ENCODE data around the gene PUDP.

- TF ChIP-seq CTCF (IDR thresholded peaks at IDR 0.05 in 8 of 11, conservative IDR thresholded peaks at IDR 0.05 in 3 of 11), result no peak
- TF ChIP-seq POLR2AphosphoS5 (IDR thresholded peaks at IDR 0.05), result no peak
- no peak for TF ChIP-seq POLR2A (IDR thresholded peaks at IDR 0.05)
Observed at GRCh38 chrX:7149411-7149810, 1.5 kb upstream of the PUDP start.

Measured in spleen (tissue), 7 donors.